ENCODE measurements around the gene PTPRJ.

DNA sequence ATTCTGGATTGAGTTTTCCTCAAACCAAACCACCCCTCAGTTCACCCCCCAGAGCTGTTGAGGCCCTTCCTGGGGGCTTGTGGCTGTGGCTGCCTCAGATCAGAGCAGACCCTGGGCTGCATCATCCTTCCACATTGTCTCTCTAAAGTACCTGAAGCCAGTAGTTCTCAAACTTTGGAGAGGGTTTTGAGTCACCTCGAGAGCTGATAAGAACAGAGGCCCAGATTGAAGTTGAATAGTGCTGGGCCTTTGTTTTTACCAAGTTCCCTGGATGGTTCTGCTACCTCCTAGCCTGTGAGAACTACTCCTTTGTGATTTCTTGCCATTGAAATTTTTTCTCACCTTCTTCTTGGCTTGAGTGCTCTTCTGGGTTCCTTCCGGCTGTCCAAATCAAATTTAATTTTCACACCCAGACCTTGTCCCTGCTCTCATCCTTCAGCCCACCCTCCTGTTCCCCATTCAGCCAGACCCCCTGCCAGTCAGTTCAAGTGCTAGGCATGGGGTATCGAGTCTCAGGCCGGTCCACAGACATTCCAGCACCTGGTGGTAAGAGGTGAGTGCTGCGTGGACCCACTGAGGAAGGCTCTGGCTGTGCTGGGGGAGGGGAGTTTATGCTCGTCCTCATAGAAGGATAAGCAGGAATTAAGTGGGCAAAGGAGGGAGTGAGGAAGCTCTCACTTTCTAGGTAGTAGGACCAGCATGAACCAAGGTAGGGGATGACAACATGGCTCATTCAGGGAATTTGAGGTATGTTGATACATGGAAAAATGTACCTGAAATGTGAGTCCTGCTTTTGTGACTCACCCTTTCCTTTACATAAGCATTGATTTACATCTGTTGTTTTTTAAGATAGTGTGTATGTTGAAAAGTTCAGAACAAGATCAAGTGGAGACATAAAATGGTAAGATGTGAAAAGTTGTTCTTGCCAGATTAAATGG, 116.5 kb downstream of the PTPRJ start:
- no peak for TF ChIP-seq CTCF (IDR thresholded peaks at IDR 0.05; ENCODE audit: insufficient read depth, low read depth, low read length)
- TF ChIP-seq EZH2 (IDR thresholded peaks at IDR 0.05; ENCODE audit: insufficient read depth, low read length) = no peak

All from astrocyte (in vitro differentiated cells and primary cell).